Activated T-cell treated with anti-CD3 and anti-CD28 coated beads, Interleukin-2, amount 50 U/mL, for 1 hour (primary cell): ENCODE measurements around the gene TMEM59.
"Not testable (repeated sequence)": the region's sequence is repeated elsewhere in the genome, so short reads cannot be mapped to it uniquely, and the experiment has no call there.

Experiments
- DNase-seq: peaks from one replicate; pipeline ENCODE4 v3.0.0-alpha.2; 2020

The TMEM59 gene, protein sequence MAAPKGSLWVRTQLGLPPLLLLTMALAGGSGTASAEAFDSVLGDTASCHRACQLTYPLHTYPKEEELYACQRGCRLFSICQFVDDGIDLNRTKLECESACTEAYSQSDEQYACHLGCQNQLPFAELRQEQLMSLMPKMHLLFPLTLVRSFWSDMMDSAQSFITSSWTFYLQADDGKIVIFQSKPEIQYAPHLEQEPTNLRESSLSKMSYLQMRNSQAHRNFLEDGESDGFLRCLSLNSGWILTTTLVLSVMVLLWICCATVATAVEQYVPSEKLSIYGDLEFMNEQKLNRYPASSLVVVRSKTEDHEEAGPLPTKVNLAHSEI

DNA sequence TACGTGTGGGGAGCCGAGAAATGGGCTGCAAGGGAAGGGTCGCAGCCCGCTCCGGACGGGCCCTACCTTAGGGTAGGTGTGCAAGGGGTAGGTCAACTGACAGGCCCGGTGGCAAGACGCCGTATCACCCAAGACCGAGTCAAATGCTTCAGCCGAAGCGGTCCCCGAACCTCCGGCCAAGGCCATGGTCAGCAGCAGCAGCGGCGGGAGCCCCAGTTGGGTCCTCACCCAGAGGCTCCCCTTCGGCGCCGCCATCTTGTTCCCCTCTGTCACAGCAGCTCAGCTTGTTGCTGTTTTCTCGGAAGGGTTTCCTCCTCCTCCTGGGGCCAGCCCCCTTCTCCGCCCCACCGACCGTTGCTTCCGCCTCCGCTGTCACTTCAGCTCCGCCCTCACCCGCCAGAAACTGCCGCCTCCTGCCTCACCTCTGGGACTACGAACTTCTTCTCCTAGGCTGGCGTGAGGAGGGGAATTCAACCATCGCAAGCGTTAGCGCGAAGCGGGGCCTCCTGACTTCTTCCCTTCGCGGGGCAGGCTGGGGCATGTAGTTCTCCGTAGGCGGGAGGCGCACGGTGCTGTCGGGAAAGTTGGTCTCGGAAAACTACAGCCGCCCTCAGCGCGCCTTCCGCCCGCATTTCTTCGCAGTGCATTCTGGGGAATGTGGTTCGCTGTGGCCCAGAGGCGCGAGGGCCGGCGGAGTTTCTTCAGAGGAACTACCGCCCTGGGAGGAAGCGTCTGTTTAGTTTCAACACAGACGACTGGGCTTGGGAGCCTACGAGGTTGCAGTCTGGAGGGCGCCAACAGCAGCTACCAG, at the start of gene TMEM59, which contains the start of gene TCEANC2:
TMEM59 (minus strand) TSS at position 271 of the 811 bp plus-strand sequence; CDS start at position 255, 16 bp downstream.
TCEANC2 (plus strand) TSS at position 675 of the 811 bp plus-strand sequence. CDS start 815 bp downstream, outside the sequence.
- DNase-seq, result peak; percentile 94

DNA sequence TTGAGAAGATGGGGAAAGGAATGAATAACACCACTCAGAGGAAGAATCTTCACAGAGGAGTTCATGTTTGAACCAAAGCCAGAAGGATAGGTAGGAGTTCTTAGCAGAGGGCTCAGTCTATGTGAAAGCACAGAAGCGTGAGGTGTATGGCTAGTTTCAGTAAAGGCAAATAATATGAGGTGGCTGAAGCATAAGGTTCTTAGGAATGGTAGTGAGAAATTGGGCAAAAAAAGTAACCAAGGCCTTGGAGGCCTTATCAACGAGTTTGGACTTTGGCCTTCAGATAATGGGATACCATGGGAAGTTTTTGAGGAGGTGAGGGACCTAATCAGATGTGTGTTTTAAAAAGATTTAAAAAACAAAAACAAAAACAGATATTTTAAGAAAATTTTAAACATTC, 47.5 kb upstream of the TMEM59 start:
- no peak for DNase-seq

DNA sequence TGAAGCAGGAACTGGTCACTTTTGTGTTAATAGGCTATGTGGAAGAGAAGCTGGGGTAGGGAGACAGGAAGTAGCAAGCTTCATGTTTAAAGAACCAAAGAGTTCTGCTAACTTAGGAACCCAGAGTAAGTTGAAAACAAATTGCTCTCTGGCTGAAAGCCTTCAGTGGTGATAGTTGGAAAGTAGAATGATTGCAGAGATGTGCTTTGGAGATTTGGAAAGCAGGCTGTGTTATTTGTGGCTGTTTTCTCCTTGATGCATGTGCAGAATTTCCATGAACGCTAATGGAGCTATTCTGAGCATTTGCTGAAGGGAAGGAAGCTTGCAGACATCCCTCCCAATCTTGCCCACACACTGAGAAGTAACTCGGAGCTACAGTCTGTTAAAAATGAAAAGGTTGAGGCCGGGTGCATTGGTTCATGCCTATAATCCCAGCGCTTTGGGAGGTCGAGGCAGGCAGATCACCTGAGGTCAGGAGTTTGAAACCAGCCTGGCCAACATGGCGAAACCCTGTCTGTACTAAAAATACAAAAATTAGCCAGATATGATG, 46.1 kb upstream of the TMEM59 start:
- no peak for DNase-seq

DNA sequence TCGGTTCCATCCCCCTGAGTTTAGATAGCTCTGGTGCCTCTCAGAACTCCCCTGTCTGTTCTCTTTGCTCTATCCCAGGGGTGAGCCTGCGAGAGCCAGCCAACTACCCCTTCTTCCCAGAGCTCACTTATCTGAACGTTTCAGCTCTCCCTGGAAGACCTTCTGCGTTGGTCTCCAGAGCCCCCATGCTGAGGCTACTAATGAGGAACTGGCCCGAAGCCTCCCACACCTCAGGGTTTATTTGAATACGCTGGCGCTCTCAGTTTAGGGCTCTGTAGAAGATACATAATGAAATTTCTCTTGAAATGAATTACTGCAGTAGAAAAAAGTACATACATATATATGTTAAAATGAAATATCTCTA, 43.9 kb upstream of the TMEM59 start:
- DNase-seq, result no peak

DNA sequence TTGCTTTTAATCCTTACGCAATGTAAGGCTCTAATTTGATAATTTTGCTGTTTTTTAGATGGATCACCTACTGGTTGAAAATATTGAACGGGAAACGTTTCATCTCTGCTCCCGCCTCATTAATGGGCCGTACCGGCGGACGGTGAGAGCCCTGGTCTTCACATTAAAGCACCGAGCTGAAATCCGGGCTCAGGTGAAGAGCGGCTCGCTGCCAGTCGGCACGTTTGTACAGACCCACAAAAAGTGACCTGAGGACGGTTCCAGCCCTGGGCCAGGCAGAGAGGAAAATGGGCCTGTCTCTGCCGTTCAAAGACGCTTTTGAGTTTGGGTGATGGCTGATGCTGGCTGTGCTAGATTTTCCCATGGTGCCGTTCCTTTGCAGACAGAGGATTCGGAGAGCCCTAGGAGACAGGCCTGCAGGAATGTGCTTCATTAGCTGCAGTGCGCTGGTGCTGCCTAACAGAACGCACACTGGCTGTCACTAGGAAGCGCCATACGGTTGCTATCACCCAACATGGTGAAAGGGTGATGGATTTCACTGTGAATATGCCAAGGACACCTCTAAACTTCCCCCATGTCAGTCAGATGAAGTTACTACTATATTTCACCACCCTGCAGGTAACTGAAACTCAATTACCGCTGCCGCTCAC, 43.3 kb upstream of the TMEM59 start:
- no peak for DNase-seq

DNA sequence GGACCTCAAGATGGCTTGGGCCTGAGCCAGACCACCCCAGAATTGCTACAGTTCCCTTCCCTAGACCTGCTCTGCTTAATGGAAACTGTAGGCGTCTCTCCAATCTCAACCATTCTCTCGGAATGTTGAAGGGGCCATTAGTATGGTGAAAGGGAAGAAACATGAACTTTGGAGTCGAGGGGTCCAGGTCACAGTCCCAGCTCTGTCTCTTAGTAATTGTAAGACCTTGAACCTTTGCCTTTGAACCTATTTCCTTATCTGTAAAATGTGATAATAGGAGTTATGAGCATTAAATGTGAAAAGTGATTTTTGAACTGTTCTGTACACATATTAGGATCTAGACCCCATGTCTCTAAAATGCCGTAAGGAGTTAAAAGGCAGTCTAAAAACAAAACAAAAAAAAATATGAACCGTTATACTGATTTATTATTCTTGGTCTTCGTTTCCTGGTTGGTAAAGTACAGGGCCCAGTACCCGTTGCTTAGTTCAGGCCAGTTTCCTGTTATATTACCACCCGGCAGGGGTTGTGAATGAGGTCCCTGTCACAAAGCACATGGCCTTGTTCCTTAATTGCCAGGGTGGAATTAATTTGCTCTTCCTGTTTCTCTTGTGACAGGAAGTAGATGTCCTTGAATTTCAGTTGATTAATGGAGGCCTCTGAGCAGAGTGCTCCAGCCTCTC, 42.7 kb upstream of the TMEM59 start:
- DNase-seq, result no peak

DNA sequence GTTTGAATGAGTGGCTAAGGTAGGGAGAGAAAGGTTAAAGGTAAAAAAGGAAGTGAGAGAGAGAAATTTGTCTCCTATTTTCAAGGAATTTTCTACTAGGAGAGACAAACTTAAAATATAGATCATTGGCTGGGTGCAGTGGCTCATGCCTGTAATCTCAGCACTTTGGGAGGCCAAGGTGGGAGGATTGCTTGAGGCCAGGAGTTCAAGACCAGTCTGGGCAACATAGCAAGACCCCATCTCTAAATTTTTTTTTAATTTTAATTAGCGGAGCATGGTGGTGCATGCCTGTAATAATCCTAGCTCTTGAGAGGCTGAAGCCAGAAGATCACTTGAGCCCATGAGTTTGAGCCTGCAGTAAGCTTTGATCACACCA, 41.7 kb upstream of the TMEM59 start:
- not testable (repeated sequence) for DNase-seq

DNA sequence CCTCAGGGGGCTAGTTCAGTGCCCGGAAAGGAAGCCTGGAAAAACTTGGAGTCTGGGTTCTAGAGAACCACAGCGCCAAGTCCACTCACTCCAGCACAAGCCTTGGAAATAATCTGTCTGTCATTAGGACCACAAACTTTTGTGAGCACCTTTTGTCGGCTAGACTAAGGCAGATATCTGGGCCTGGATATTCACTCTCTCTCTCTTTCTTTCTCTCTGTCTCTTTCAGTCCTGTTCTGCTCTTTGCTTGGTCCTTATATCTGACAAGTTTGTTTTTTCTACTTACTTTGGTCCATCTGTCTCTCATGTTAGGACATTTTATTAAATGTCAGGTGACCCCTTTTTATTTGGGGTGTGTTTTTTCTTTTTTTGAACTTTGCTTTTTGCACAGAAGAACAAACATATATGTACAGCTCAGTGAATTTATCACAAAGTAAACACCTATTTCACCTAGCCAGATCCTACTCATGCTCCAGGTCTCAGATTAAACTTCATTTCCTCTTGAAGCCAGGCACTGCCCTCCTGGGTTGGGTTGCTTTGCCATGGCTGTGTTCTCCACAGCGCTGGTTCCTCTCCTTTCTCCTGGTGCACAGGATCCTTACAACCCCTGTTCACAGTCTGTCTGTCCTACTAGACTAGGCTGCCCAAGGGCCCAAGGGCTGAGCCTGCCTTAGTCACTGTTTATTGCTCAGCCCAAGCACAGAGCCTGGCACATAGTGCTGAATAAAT, 41.2 kb upstream of the TMEM59 start:
- DNase-seq, result no peak

DNA sequence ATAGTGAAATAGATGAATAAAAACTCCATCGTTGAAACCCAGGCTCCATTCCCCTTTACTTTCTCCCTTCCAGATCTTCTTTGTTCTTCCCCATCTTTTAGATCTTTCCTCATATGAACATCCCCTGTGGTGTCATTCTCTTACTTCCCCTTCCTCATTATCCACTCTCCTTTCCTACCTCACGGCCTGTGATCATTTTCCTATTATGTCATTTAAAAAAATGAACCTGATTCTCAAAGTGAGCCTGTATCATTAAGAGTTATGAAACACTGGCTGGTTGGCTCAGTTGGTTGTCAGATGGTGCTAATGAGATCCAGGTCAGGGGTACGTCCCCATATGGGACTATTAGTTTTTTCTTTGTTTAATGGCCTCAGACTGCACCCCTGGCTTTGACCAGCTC, 38.7 kb upstream of the TMEM59 start:
- DNase-seq, result no peak

DNA sequence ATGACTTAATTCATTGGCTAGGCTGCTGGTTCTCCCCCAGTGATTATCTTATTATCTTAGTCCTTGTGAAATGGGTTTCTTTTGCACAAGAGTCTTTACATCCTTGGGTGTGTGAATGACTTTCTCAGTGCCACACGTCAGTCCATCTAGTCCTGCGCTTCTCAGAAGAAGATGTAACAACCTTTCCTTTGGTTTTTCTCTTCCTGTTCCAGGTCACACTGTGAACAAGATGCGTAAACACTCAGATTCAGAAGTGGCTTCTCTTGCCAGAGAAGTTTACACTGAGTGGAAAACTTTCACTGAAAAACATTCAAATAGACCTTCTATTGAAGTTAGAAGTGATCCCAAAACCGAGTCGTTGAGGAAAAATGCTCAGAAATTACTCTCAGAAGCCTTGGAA, 35.4 kb upstream of the TMEM59 start:
- no peak for DNase-seq

DNA sequence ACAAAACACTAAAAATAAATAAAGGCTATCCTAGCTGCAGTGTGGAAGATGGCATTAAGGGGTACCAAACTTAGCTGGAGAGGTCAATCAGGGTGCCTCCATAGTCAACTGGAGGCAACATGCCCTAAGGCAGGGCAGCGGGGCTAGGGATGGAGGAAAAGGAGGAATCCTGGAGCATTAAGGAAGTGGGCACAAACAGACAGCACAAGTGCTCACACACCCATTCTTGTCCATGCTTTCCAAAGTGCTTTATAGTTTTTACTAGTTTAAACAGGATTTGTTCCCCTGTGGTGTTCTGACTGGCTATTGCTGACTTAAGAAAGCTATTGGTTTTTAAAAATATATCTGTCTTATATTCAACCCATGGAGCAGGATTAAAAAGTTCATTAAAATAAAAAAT, 33.8 kb upstream of the TMEM59 start:
- no peak for DNase-seq

DNA sequence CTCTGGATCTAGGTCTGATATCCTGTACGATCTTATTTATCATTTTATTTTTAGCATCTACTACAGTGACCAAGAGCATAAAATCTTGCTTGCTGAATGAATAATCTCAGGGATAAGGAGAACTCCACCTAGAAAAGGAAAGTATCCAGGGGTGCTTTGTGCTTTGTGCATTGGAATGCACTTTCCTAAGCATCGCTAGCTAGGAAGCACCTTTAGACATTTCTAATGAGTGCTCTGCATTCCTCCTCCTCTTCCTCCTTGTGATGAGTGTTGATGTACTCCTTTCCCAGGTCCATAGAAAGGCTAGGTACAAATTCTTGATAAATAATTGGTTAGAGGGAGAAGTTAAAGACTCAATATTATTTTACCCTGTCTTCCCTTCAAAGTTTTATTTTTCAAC, 31.8 kb upstream of the TMEM59 start:
- no peak for DNase-seq

DNA sequence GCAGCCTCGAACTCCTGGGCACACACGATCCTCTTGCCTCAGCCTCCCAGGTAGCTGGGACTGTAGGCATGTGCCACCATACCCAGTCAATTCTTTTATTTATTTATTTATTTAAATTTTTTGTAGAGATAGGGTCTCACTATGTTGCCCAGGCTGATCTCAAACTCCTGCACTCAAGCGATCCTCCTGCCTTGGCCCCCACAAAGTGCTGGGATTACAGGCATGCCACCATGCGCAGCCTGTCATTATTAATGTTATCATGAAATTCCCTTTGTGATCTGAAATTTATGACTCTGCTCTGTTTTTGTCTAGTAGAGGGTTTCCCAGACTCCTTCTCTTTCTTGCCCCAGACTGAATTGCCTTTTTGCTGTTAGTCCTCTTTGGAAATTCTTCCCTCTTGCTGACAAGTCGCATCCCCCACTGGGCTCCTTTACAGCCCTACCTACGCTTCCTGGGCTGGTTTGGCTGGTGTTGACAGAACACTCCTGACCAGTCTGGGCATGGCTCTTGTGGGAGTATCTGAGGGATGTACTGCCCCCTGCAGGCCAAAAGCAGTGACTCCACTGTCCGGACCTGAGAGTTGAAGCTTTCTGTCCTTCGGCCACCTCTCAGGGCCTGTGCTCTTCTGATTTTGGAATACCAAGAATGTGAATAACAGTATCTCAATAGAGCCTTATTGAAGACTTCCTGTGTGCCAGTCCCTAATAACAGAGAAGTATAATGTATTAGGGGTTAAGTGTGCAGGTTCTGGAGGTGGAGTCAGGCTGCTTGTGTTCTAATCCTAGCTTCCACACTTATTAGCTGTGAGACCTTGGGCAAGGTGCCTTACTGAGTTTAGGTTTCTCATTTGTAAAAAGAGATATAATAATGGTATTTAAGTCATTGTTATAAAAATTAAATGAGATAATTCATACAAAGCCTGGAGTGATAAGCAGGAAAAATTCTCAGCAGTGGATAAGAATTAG, 28.6 kb upstream of the TMEM59 start:
- peak; percentile 60 for DNase-seq

DNA sequence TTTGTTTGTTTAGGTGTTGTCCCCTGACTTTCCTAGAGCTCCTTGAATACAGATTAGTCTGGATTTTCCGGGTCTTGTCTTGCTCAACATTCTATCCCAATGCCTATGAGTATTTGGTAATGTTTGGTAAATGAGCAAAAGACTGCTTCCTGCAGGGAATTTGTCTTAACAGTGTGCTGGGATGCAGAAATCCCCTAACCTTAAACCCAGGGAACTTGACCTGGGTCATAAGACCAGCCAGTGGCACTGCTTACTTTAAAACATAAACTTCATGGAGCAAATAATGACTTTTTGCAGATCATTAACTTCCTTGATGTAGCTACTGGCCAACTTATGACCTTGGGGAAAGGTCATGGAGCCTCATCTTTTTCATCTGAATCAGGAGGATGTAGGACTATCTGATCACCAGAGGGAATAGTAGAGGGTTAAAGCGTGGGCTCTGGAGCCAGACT, 27.6 kb upstream of the TMEM59 start:
- DNase-seq, result no peak

DNA sequence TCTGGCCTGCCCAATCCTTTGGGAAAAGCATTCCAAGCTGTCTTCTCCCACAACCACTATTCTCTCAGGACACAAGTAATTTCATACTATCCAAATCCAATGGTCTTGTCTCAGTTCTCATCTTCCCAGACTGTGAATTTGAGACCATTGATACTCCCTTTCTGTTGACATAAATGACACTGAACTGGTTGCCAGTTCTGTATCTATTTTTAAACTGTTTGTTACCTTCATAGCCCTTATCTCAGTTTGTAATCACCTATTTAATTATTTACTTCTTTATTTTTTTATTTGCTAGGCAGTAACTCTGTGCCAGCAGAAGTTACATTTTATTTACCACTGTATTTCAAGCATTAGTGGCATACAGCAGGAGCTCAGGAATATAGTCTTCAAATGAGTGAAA, 24.4 kb upstream of the TMEM59 start:
- no peak for DNase-seq

DNA sequence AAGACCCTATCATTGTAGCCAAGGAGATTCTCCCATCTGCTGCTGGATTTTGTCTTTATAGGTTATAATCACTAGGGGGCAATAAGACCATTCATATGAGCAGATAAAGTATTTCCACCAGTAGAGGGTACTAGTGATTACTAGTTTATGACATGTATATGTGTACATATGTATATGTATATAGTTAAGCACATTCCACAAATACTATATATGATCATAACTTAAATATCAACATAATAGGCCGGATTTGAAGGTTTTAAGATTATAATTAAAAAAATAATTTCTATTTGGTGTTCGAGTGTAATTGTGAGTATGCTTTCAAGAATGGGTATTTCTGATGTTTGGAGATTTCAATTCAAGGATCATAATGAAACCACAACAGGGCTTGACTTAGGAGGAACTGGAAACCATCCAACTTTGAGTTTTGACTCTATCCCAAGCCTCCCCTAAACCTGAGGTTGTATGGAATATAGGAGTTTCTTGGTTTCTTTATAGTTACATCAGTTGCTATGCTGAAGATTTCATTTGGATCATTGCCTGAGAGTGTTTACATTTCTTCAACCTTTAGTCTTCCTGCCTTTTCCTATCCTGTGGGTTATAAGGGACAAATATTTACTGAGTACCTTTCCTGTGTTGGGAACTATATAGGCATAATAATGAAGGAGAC, 17.3 kb upstream of the TMEM59 start:
- DNase-seq, result no peak

DNA sequence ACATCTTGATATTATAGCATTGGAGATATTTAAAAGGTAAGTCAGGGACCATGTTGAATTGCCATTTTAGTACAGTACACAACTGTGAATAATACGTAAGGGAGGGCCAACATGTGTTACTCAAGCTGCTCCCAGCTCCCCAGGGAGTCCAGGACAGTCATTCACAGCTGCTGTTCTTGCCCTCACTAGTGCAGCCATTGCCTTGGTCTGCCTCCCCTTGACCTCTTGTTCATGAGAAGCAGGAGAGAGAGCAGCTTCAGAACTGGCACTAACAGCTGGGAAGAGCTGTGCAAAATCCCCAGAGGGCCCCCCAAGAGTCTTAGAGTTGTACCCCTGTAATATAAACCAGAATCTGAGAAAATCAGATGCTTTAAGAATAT, 16.8 kb upstream of the TMEM59 start:
- no peak for DNase-seq

DNA sequence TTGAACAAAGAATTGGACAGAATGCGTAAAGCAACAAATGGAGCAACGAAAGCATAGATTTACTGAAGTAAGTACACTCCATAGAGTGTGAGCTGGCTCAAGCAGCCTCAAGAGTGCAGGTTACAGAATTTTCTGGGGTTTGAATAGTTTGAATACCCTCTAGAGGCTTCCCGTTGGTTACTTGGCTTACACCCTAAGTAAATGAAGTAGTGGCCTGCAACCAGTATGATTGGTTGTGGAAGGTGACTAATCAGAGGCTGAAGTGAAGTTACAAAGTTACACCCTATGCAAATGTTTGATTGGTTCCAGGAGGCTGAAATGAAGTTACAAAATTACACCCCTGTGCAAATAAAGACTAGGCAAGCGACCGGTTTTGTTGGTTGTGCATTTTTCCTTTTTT, 11.3 kb upstream of the TMEM59 start:
- DNase-seq, result no peak

DNA sequence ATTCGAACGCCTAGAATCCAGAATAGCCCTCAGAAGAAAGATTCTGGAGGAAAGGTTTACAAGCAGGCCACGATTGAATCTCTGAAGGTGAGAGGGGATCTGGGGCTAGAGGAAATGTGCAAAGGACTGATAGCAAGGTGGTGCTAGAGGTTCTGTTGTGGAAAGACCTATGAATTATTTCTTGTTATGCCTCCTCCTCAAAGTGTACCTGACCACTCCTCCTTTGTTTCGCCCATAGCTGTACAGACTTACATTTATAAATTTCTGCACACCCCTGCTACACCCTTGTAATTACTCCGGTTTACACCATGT, 1.4 kb upstream of the TMEM59 start:
- DNase-seq, result no peak

DNA sequence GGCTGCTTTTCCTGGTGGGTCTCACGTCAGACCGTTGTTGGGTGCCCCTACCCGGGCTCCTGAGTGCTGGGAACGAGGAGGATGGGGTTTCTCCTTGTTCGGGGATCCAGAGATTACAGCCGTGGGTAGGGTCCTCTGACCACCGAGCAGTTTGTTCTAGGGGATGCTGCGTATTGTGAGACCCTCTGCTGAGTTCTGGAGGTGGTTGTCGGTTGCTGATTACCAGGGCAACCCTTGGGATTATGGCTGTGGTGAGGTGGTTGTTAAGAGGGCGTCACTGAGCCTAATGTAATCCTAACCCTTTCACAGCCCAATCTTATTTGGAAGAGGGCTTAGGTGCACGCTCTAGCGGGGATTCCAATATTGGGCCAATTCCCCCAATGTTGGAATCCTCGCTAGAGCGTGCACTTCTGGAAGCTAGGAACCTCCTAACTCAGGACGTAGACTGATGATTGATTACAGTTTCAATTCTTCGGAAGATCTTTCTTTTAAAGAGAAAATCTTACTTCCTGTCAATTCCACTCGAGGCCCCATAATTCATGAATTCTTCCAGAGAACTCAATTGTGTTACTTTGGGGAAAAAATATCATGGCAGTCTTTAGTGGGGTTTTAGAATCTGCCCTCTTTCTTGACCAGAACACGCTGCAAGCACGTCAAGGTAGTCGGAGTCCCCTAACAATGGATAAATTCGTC, 887 bp upstream of the TMEM59 start:
- no peak for DNase-seq
